Measurements from ENCODE around the gene RAB6B. TPM values are rescaled to one million over a fixed set of nuclear protein-coding genes. Genes with fewer than 3 reads are reported as not detected.

Gene RAB6B
- total and polyA plus RNA-seq, 2 donors (not counting 1 experiment from before 2014, with no cell fraction given), result 0.83 to 1.5 TPM

DNA sequence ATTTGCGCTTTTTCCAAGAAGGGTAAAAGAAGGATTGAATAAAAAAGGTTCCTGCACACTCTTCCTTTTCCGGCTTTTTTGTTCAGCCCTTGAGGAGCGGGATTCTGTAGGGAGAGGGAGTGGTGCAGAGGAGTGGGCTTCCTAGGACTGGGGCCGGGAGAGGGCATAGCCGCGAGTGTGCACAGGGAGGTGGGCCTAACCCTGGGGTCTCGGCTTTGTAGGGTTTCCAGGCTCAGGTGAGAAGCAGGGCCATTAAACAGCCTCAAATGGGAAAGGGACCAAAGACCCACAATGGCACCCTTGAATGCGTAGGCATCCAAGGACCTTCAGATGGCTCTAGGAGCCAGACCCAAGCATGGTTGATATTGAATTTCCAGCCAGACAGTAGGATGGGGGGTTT lies 35.4 kb upstream of the RAB6B start:
- no peaks in the 10 kb centered on the region for H3K27me3 ChIP-seq (ENCODE audit: control insufficient read depth, insufficient read depth, low read length)
- H4K20me1 ChIP-seq (ENCODE audit: control insufficient read depth, extremely low read depth, insufficient read depth, low read length), result no peaks in the 10 kb centered on the region
- no peaks in the 10 kb centered on the region for H3K79me2 ChIP-seq (ENCODE audit: control insufficient read depth, insufficient read depth, low read length)
- no peak overlapping the region for H2AFZ ChIP-seq (ENCODE audit: low read length)
- DNase-seq (ENCODE audit: low read depth in 2 of 2), result no peak
- no peaks in the 10 kb centered on the region for H3K4me1 ChIP-seq (ENCODE audit: control insufficient read depth, extremely low read depth, insufficient read depth, low read length)
- no peak overlapping the region for H3K4me3 ChIP-seq (replicated peaks in 1 of 4; ENCODE audit: control extremely low read depth in 1 of 4, insufficient read depth in 1 of 4, low read depth in 3 of 4, low read length in 4 of 4)
- no peaks in the 10 kb centered on the region for H3K36me3 ChIP-seq (ENCODE audit: control insufficient read depth, insufficient read depth, low read length)
- H3K9ac ChIP-seq (ENCODE audit: insufficient read depth, low read length), result no peak overlapping the region
- H3K27ac ChIP-seq (ENCODE audit: insufficient read depth, low read length), result no peak overlapping the region
- no peaks in the 10 kb centered on the region for H3K9me3 ChIP-seq (ENCODE audit: control insufficient read depth, insufficient read depth, low read depth, low read length)
- H3K4me2 ChIP-seq (ENCODE audit: extremely low read depth, insufficient read depth, low read length), result no peak overlapping the region
- TF ChIP-seq EZH2 (IDR thresholded peaks at IDR 0.05; ENCODE audit: low read length, missing control alignments), result no peak
- no peak for TF ChIP-seq CTCF (conservative IDR thresholded peaks at IDR 0.05 in 1 of 2, IDR thresholded peaks at IDR 0.05 in 1 of 2; ENCODE audit: low read depth in 1 of 2, low read length in 2 of 2)

DNA sequence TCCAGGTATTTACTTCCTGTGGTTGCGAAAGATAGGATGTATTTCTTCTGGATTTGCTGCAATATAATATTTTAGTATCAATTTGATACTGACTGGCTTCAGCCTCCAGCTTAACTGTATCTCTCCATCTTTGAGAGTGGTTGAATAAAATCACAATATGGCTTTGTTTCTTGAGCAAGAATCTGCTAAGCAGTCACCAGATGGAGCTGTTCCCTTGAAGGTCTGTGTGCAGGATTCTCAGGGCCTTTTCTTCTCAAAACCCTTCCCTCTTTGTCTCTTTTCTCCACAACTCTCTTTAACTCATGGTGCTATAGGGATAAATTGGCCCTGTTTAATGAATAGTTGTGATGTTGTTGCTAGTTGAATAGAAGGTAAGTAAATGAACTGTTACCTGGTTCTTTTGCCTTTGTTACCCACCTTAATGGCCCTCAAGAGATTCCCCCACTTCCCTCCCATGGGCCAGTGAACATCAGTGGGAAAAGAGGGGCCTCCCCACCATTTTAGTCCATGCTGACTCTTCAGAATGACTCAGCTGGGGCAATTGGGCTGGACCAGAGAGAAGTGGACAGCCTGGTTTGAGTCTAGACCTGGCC lies 34.8 kb upstream of the RAB6B start:
- Histone ChIP-seq H3K4me3 (replicated peaks in 1 of 4; ENCODE audit: control extremely low read depth in 1 of 4, insufficient read depth in 1 of 4, low read depth in 3 of 4, low read length in 4 of 4) (no peak overlapping the region), H3K27me3 (ENCODE audit: control insufficient read depth, insufficient read depth, low read length) (no peaks in the 10 kb centered on the region), H3K79me2 (ENCODE audit: control insufficient read depth, insufficient read depth, low read length) (no peaks in the 10 kb centered on the region), H3K9ac (ENCODE audit: insufficient read depth, low read length) (no peak overlapping the region), H3K4me2 (ENCODE audit: extremely low read depth, insufficient read depth, low read length) (no peak overlapping the region), H3K4me1 (ENCODE audit: control insufficient read depth, extremely low read depth, insufficient read depth, low read length) (no peaks in the 10 kb centered on the region), H2AFZ (ENCODE audit: low read length) (no peak overlapping the region), H3K9me3 (ENCODE audit: control insufficient read depth, insufficient read depth, low read depth, low read length) (no peaks in the 10 kb centered on the region), H3K36me3 (ENCODE audit: control insufficient read depth, insufficient read depth, low read length) (no peaks in the 10 kb centered on the region), H4K20me1 (ENCODE audit: control insufficient read depth, extremely low read depth, insufficient read depth, low read length) (no peaks in the 10 kb centered on the region), H3K27ac (ENCODE audit: insufficient read depth, low read length) (no peak overlapping the region)
- DNase-seq (ENCODE audit: low read depth in 2 of 2), result peak; percentile 70 to 90
- TF ChIP-seq EZH2 (IDR thresholded peaks at IDR 0.05; ENCODE audit: low read length, missing control alignments) (no peak), CTCF (conservative IDR thresholded peaks at IDR 0.05 in 1 of 2, IDR thresholded peaks at IDR 0.05 in 1 of 2; ENCODE audit: low read depth in 1 of 2, low read length in 2 of 2) (peak; percentile 84 to 87)

DNA sequence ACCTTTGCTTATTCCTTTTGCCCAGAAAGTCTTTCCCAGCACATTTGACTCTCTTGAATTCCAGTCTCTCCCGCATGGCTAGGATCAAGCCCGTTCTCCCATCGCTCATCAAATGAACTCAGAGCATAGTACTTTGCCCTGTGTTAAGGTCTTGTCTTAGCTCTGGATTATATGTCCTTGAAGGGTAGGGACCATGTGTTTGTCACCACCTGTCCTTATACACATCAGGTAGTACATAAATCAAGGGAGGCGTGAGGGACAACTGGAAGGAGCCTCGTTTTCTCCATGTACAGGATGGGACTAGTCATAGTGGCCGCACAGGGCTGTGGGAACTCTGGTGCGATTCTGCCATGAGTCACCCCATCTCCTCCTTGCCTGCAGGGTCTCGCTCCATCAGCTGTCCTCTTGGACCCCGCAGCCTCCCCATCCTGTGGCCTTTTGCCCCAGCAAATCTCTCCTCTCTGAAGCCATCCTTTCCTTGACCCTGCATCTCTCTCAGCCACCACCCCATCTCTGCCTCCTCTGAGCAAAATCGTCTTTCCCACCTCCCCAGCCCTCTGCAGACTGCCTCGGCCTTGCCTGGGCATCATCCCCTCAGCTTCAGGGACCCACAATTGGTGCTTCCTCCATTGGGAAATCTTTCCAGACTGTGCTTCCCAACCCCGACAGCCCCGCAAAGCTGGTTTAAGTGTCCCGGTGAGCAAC lies 33.4 kb upstream of the RAB6B start:
- Histone ChIP-seq H3K4me2 (ENCODE audit: extremely low read depth, insufficient read depth, low read length) (no peak overlapping the region), H3K4me3 (replicated peaks in 1 of 4; ENCODE audit: control extremely low read depth in 1 of 4, insufficient read depth in 1 of 4, low read depth in 3 of 4, low read length in 4 of 4) (no peak overlapping the region), H3K36me3 (ENCODE audit: control insufficient read depth, insufficient read depth, low read length) (no peaks in the 10 kb centered on the region), H3K27ac (ENCODE audit: insufficient read depth, low read length) (no peak overlapping the region), H3K9ac (ENCODE audit: insufficient read depth, low read length) (no peak overlapping the region), H3K79me2 (ENCODE audit: control insufficient read depth, insufficient read depth, low read length) (no peaks in the 10 kb centered on the region), H3K9me3 (ENCODE audit: control insufficient read depth, insufficient read depth, low read depth, low read length) (no peaks in the 10 kb centered on the region), H3K27me3 (ENCODE audit: control insufficient read depth, insufficient read depth, low read length) (no peaks in the 10 kb centered on the region), H2AFZ (ENCODE audit: low read length) (no peak overlapping the region), H3K4me1 (ENCODE audit: control insufficient read depth, extremely low read depth, insufficient read depth, low read length) (no peaks in the 10 kb centered on the region), H4K20me1 (ENCODE audit: control insufficient read depth, extremely low read depth, insufficient read depth, low read length) (no peaks in the 10 kb centered on the region)
- DNase-seq (ENCODE audit: low read depth in 2 of 2), result no peak
- TF ChIP-seq EZH2 (IDR thresholded peaks at IDR 0.05; ENCODE audit: low read length, missing control alignments), result no peak
